Smooth muscle cell (in vitro differentiated cells): ENCODE measurements around the gene KLHL12. TPM values are rescaled to one million over a fixed set of nuclear protein-coding genes. Genes with fewer than 3 reads are reported as not detected.

Source experiments
- DNase-seq: peaks from one replicate; lab custom pipeline; 2025; ENCODE audit not compliant: unreplicated experiment; lab: John Stamatoyannopoulos, UW
- H2AFZ ChIP-seq: fragments of 200-600 bp; sonication (generic); 2 replicates; pipeline ENCODE4 v1.6.0; 2016; ENCODE audit warnings: antibody characterized with exemption, low read depth, mild to moderate bottlenecking
- H3F3A ChIP-seq: fragments of 200-600 bp; sonication (generic); 2 replicates; pipeline ENCODE4 v1.6.0; 2017; ENCODE audit warnings: antibody characterized with exemption, low read depth
- H3K27ac ChIP-seq: fragments of 200-600 bp; sonication (generic); 2 replicates; pipeline ENCODE4 v1.5.1; 2016; ENCODE audit warnings: low read depth, mild to moderate bottlenecking
- H3K27me3 ChIP-seq: fragments of 200-600 bp; sonication (generic); 2 replicates; pipeline ENCODE4 v1.6.1; 2016; ENCODE audit warnings: low read depth, mild to moderate bottlenecking
- H3K36me3 ChIP-seq: fragments of 200-600 bp; sonication (generic); 2 replicates; pipeline ENCODE4 v1.5.1; 2016; ENCODE audit warnings: low read depth
- H3K4me1 ChIP-seq: fragments of 200-600 bp; sonication (generic); 2 replicates; pipeline ENCODE4 v1.5.1; 2016; ENCODE audit warnings: low read depth
- H3K4me2 ChIP-seq: fragments of 200-600 bp; sonication (generic); 2 replicates; pipeline ENCODE4 v1.6.0; 2016; ENCODE audit warnings: mild to moderate bottlenecking
- H3K4me3 ChIP-seq: fragments of 200-600 bp; sonication (generic); 2 replicates; pipeline ENCODE4 v1.5.1; 2016; ENCODE audit warnings: mild to moderate bottlenecking
- H3K79me2 ChIP-seq: fragments of 200-600 bp; sonication (generic); 2 replicates; pipeline ENCODE4 v1.6.0; 2016; ENCODE audit warnings: low read depth, mild to moderate bottlenecking
- H3K9ac ChIP-seq: fragments of 200-600 bp; sonication (generic); 2 replicates; pipeline ENCODE4 v1.6.0; 2016; ENCODE audit warnings: low read depth
- H3K9me3 ChIP-seq: fragments of 200-600 bp; sonication (generic); replicated peaks from 2 replicates; pipeline ENCODE4 v1.5.1; 2016; ENCODE audit warnings: low read depth
- H4K20me1 ChIP-seq: fragments of 200-600 bp; sonication (generic); 2 replicates; pipeline ENCODE4 v1.6.0; 2016; ENCODE audit warnings: low read depth
- WGBS: methylation state at CpG from one replicate; pipeline ENCODE4 v1.1.7; 2016; ENCODE audit warnings: low lambda C conversion rate; 5-methylcytosine and 5-hydroxymethylcytosine counted together
- polyA plus RNA-seq: library from polyadenylated mRNA; unstranded; fragments of >200 nt; fragmentation: Nextera tagmentation; extraction: Ambion mirVana; gene quantifications from 2 replicates; pipeline ENCODE4 v1.2.1, GENCODE V29; 2016
- total RNA-seq: library from RNA; depleted of rRNA; stranded (reverse); fragments of >200 nt; gene quantifications from 2 replicates; pipeline ENCODE4 v1.2.3, GENCODE V29; 2014
- TF ChIP-seq, protein P1 (sequence below): fragments of 200-600 bp; sonication (generic); IDR thresholded peaks from 2 replicates; pipeline ENCODE4 v1.5.1; 2017; ENCODE audit warnings: borderline replicate concordance, mild to moderate bottlenecking, antibody characterized with exemption; ENCODE audit not compliant: insufficient read depth, poor library complexity, severe bottlenecking

Gene KLHL12
- total and polyA plus RNA-seq, 2 experiments from 2014 or later, result 19.0 to 22.7 TPM

DNA sequence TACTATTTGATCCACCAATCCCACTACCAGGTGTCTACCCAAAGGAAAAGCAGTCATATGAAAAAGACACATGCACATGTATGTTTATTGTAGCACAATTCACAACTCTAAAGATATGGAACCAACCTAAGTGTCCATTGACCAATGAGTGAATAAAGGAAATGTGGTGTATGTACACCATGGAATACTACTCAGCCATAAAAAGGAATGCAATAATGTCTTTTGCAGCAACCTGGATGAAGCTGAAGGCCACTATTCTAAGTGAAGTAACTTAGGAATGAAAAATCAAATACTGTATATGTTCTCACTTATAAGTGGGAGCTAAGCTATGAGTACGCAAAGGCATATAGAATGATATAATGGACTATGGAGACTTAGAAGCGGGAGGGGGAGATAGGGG, 18.4 kb upstream of the KLHL12 start:
- WGBS, result 95% methylated on average over 2 of the region's 2 CpGs
- H3K27ac ChIP-seq, result no peak overlapping the region
- H3K36me3 ChIP-seq, result peaks cover 30% of the 10 kb centered on the region
- no peak overlapping the region for H3K9ac ChIP-seq
- H3K79me2 ChIP-seq, result no peaks in the 10 kb centered on the region
- H4K20me1 ChIP-seq, result peaks cover 20% of the 10 kb centered on the region
- DNase-seq, result no peak
- no peaks in the 10 kb centered on the region for H3K4me1 ChIP-seq
- H3F3A ChIP-seq, result peaks cover 4% of the 10 kb centered on the region
- no peak overlapping the region for H2AFZ ChIP-seq
- H3K9me3 ChIP-seq, result no peaks in the 10 kb centered on the region
- H3K4me2 ChIP-seq, result no peak overlapping the region
- H3K4me3 ChIP-seq, result no peak overlapping the region
- no peaks in the 10 kb centered on the region for H3K27me3 ChIP-seq
- TF ChIP-seq, protein P1, sequence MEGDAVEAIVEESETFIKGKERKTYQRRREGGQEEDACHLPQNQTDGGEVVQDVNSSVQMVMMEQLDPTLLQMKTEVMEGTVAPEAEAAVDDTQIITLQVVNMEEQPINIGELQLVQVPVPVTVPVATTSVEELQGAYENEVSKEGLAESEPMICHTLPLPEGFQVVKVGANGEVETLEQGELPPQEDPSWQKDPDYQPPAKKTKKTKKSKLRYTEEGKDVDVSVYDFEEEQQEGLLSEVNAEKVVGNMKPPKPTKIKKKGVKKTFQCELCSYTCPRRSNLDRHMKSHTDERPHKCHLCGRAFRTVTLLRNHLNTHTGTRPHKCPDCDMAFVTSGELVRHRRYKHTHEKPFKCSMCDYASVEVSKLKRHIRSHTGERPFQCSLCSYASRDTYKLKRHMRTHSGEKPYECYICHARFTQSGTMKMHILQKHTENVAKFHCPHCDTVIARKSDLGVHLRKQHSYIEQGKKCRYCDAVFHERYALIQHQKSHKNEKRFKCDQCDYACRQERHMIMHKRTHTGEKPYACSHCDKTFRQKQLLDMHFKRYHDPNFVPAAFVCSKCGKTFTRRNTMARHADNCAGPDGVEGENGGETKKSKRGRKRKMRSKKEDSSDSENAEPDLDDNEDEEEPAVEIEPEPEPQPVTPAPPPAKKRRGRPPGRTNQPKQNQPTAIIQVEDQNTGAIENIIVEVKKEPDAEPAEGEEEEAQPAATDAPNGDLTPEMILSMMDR, result no peak

DNA sequence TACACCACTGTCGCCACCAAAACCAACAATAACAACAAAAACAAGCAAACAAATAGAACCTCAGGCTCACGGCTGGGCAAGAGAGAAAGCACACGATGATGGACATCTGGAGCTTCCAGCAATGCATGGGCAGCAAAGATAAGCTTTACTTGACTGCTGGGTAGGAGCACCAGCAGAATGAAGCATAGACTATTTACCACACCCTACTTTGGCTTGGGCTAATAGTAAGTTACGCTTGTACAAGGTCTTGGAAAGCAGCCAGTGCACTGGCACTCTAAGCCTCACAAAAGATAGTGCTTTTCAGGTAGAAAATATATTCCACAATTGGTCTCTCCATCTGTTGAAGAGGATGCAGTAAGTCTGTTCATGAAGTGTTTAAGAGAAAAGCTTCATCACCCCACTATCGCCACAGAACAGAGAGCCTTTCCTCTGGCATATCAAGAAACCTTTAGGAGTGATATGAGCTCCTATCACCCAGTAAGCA, 17.4 kb upstream of the KLHL12 start:
- Histone ChIP-seq H3K36me3 (peaks cover 26% of the 10 kb centered on the region), H3K79me2 (no peaks in the 10 kb centered on the region), H3K27me3 (no peaks in the 10 kb centered on the region), H3K4me1 (no peaks in the 10 kb centered on the region), H3K4me2 (no peak overlapping the region), H3K4me3 (no peak overlapping the region), H3K27ac (no peak overlapping the region), H2AFZ (no peak overlapping the region), H4K20me1 (peaks cover 10% of the 10 kb centered on the region), H3F3A (peaks cover 6% of the 10 kb centered on the region), H3K9me3 (no peaks in the 10 kb centered on the region), H3K9ac (no peak overlapping the region)
- no peak for DNase-seq
- WGBS, result 96% methylated on average over 5 of the region's 5 CpGs
- TF ChIP-seq, protein P1, result no peak

DNA sequence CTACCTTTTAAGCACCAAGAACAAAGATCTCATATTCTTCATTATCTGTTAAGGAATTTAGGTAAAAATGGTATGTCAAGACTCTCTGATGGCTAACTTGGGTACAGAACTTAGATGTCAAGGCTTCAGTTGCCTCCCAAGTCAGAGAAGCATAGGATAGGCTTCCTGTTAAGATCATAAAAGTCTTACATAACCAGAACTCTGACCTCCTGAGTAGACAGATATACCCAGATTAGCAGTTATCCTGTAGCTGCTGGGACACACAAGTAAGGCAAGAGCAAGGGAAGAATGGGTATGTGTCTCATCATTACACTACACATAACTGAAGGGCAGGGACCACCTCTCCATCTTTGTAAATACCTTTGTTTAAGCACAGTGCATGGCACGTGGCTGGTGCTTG, 15.4 kb upstream of the KLHL12 start:
- Histone ChIP-seq H4K20me1 (peaks cover 8% of the 10 kb centered on the region), H3K4me3 (no peak overlapping the region), H3K4me1 (no peaks in the 10 kb centered on the region), H2AFZ (no peak overlapping the region), H3K27ac (no peak overlapping the region), H3K27me3 (no peaks in the 10 kb centered on the region), H3K79me2 (no peaks in the 10 kb centered on the region), H3K36me3 (peaks cover 21% of the 10 kb centered on the region), H3K9ac (no peak overlapping the region), H3K4me2 (no peak overlapping the region), H3F3A (peaks cover 10% of the 10 kb centered on the region), H3K9me3 (no peaks in the 10 kb centered on the region)
- no peak for DNase-seq
- WGBS, result 100% methylated on average over 1 of the region's 1 CpG
- TF ChIP-seq, protein P1, result no peak

DNA sequence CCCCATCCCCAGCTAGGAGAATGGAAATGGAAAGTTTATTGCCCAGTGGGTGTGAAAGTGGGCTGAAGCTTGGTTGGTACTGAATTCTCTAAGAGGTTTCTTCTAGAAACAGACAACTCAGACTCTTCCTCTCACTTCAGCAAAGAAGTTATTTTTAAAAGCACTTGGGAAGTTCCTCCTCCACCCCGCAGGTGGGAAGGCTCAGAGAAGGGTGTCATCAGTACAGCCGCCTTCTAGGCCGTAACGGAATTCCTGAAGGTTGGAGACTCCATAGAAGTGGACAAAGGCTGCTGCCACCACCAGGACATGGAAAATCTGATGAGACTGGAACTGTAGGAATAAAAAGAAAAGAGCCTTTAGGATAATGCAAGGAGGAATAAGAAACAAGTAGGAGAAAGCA, 14.3 kb upstream of the KLHL12 start:
- TF ChIP-seq, protein P1, result no peak
- Histone ChIP-seq H2AFZ (no peak overlapping the region), H3K79me2 (no peaks in the 10 kb centered on the region), H3K4me2 (no peak overlapping the region), H3K9ac (no peak overlapping the region), H3K36me3 (peaks cover 21% of the 10 kb centered on the region), H3F3A (peaks cover 10% of the 10 kb centered on the region), H4K20me1 (peaks cover 2% of the 10 kb centered on the region), H3K4me1 (no peaks in the 10 kb centered on the region), H3K27ac (no peak overlapping the region), H3K4me3 (no peak overlapping the region), H3K27me3 (no peaks in the 10 kb centered on the region), H3K9me3 (no peaks in the 10 kb centered on the region)
- DNase-seq, result no peak
- WGBS, result 98% methylated on average over 4 of the region's 4 CpGs
